IPS DF 6.9 (cell line): Measurements from ENCODE around the gene TPP2.

ENCODE experiments used
- DNase-seq: peaks from one replicate; pipeline ENCODE4 v3.0.0-alpha.2; 2013; ENCODE audit warnings: low read depth, low spot score
- H3K27ac ChIP-seq: one replicate; pipeline ENCODE4 v1.5.1; 2013; ENCODE audit warnings: low read length, control low read depth
- H3K27me3 ChIP-seq: 2 replicates; pipeline ENCODE4 v1.6.1; 2013; ENCODE audit warnings: mild to moderate bottlenecking, low read length; ENCODE audit not compliant: control insufficient read depth, insufficient read depth
- H3K36me3 ChIP-seq: 2 replicates; pipeline ENCODE4 v1.6.1; 2013; ENCODE audit warnings: low read length; ENCODE audit not compliant: control insufficient read depth, insufficient read depth
- H3K4me1 ChIP-seq: 2 replicates; pipeline ENCODE4 v1.6.1; 2013; ENCODE audit warnings: low read length; ENCODE audit not compliant: control insufficient read depth, insufficient read depth
- H3K4me3 ChIP-seq: 2 replicates; pipeline ENCODE4 v1.5.1; 2013; ENCODE audit warnings: mild to moderate bottlenecking, low read length
- H3K9me3 ChIP-seq: 2 replicates; pipeline ENCODE4 v1.6.1; 2013; ENCODE audit warnings: low read length, inconsistent platforms; ENCODE audit not compliant: control insufficient read depth, insufficient read depth
- WGBS: extraction: QIAGEN DNeasy Blood & Tissue Kit; methylation state at CpG from one replicate; pipeline ENCODE4 v1.1.7; 2013; ENCODE audit warnings: mixed read lengths, missing lambda C conversion rate; ENCODE audit not compliant: insufficient read length, insufficient coverage; 5-methylcytosine and 5-hydroxymethylcytosine counted together

The TPP2 gene

GRCh38 chr13:102677122-102677521 is 80.3 kb downstream of the TPP2 start:
- H3K27me3 ChIP-seq = no peaks in the 10 kb centered on the region
- H3K9me3 ChIP-seq = no peaks in the 10 kb centered on the region
- no peaks in the 10 kb centered on the region for H3K4me1 ChIP-seq
- H3K36me3 ChIP-seq = peaks cover 4% of the 10 kb centered on the region; the same call in 1 of the 2 replicates
- no CpG with 5 or more reads among the region's 4 CpGs for WGBS
- DNase-seq = no peak
- H3K27ac ChIP-seq = no peak overlapping the region
- H3K4me3 ChIP-seq = no peak overlapping the region

GRCh38 chr13:102678339-102679107 is 81.7 kb downstream of the TPP2 start:
- H3K9me3 ChIP-seq = no peaks in the 10 kb centered on the region
- peaks cover 4% of the 10 kb centered on the region; the same call in 1 of the 2 replicates for H3K36me3 ChIP-seq
- H3K27ac ChIP-seq = no peak overlapping the region
- H3K27me3 ChIP-seq = no peaks in the 10 kb centered on the region
- H3K4me3 ChIP-seq = no peak overlapping the region
- DNase-seq = no peak
- no CpG with 5 or more reads among the region's 5 CpGs for WGBS
- H3K4me1 ChIP-seq = no peaks in the 10 kb centered on the region

- H3K4me1 ChIP-seq = no peaks in the 10 kb centered on the region
- H3K9me3 ChIP-seq = no peaks in the 10 kb centered on the region
- H3K27ac ChIP-seq = no peak overlapping the region
- peaks cover 4% of the 10 kb centered on the region; the same call in 1 of the 2 replicates for H3K36me3 ChIP-seq
- no CpG with 5 or more reads among the region's 3 CpGs for WGBS
- no peak for DNase-seq
- H3K27me3 ChIP-seq = no peaks in the 10 kb centered on the region
- H3K4me3 ChIP-seq = no peak overlapping the region
Observed at GRCh38 chr13:102679449-102680132, 82.8 kb downstream of the TPP2 start.

GRCh38 chr13:102680133-102680717 is 83.4 kb downstream of the TPP2 start:
- Histone ChIP-seq H3K27ac (no peak overlapping the region), H3K36me3 (peaks cover 4% of the 10 kb centered on the region; the same call in 1 of the 2 replicates), H3K9me3 (no peaks in the 10 kb centered on the region), H3K27me3 (no peaks in the 10 kb centered on the region), H3K4me1 (no peaks in the 10 kb centered on the region), H3K4me3 (no peak overlapping the region)
- WGBS = no CpG with 5 or more reads among the region's 4 CpGs
- no peak for DNase-seq

GRCh38 chr13:102680842-102681740 is 84.3 kb downstream of the TPP2 start:
- Histone ChIP-seq H3K27ac (no peak overlapping the region), H3K4me3 (no peak overlapping the region), H3K4me1 (no peaks in the 10 kb centered on the region), H3K36me3 (peaks cover 4% of the 10 kb centered on the region; the same call in 1 of the 2 replicates), H3K9me3 (no peaks in the 10 kb centered on the region), H3K27me3 (no peaks in the 10 kb centered on the region)
- DNase-seq = no peak
- no CpG with 5 or more reads among the region's 5 CpGs for WGBS

- WGBS = 67% methylated on average over 1 of the region's 4 CpGs
- H3K9me3 ChIP-seq = no peaks in the 10 kb centered on the region
- H3K4me3 ChIP-seq = no peak overlapping the region
- H3K27ac ChIP-seq = no peak overlapping the region
- no peak for DNase-seq
- no peaks in the 10 kb centered on the region for H3K27me3 ChIP-seq
- H3K36me3 ChIP-seq = peaks cover 3% of the 10 kb centered on the region; the same call in 1 of the 2 replicates
- H3K4me1 ChIP-seq = no peaks in the 10 kb centered on the region
Observed at GRCh38 chr13:102682211-102682610, 85.4 kb downstream of the TPP2 start.

GRCh38 chr13:102682727-102683126 is 85.9 kb downstream of the TPP2 start:
- H3K27ac ChIP-seq = no peak overlapping the region
- no peaks in the 10 kb centered on the region for H3K27me3 ChIP-seq
- H3K9me3 ChIP-seq = no peaks in the 10 kb centered on the region
- no peaks in the 10 kb centered on the region for H3K4me1 ChIP-seq
- DNase-seq = no peak
- H3K4me3 ChIP-seq = no peak overlapping the region
- no CpG with 5 or more reads among the region's 3 CpGs for WGBS
- no peaks in the 10 kb centered on the region; the same call in 1 of the 2 replicates for H3K36me3 ChIP-seq

- DNase-seq = no peak
- no CpG with 5 or more reads among the region's 2 CpGs for WGBS
- H3K4me1 ChIP-seq = peaks cover 3% of the 10 kb centered on the region; the same call in 1 of the 2 replicates
- H3K27ac ChIP-seq = no peak overlapping the region
- H3K36me3 ChIP-seq = no peaks in the 10 kb centered on the region; the same call in 1 of the 2 replicates
- no peak overlapping the region for H3K4me3 ChIP-seq
- H3K27me3 ChIP-seq = no peaks in the 10 kb centered on the region
- no peaks in the 10 kb centered on the region for H3K9me3 ChIP-seq
Observed at GRCh38 chr13:102683637-102684036, 86.9 kb downstream of the TPP2 start.

GRCh38 chr13:102686024-102686423 is 89.2 kb downstream of the TPP2 start:
- DNase-seq = no peak
- no peak overlapping the region for H3K4me3 ChIP-seq
- peaks cover 3% of the 10 kb centered on the region; the same call in 1 of the 2 replicates for H3K4me1 ChIP-seq
- no peaks in the 10 kb centered on the region for H3K9me3 ChIP-seq
- no peak overlapping the region for H3K27ac ChIP-seq
- no peaks in the 10 kb centered on the region for H3K36me3 ChIP-seq
- WGBS = no CpG with 5 or more reads among the region's 3 CpGs
- H3K27me3 ChIP-seq = no peaks in the 10 kb centered on the region

- no peak overlapping the region for H3K27ac ChIP-seq
- H3K36me3 ChIP-seq = no peaks in the 10 kb centered on the region
- H3K9me3 ChIP-seq = no peaks in the 10 kb centered on the region
- no peak for DNase-seq
- no CpG with 5 or more reads among the region's 7 CpGs for WGBS
- H3K4me3 ChIP-seq = no peak overlapping the region
- H3K4me1 ChIP-seq = peaks cover 3% of the 10 kb centered on the region; the same call in 1 of the 2 replicates
- H3K27me3 ChIP-seq = no peaks in the 10 kb centered on the region
Observed at GRCh38 chr13:102687520-102687919, 90.7 kb downstream of the TPP2 start.
